RWPE2 (cell line): ENCODE data around the gene ZFHX3.

Experiments used
- ATAC-seq: fragments of 200-7000 bp; cut with Tn5 transposase; 3 replicates; pipeline ENCODE4 v1.9.1; 2021; ENCODE audit warnings: low read depth
- DNase-seq: peaks from one replicate; pipeline ENCODE4 v3.0.0-alpha.2; 2020; ENCODE audit warnings: low spot score
- H3K27ac ChIP-seq: fragments of 450-650 bp; 2 replicates; pipeline ENCODE4 v1.5.1; 2017; ENCODE audit warnings: mild to moderate bottlenecking; ENCODE audit not compliant: poor library complexity, severe bottlenecking
- H3K27me3 ChIP-seq: fragments of 250-450 bp; sonication (Bioruptor Pico); 2 replicates; pipeline ENCODE4 v1.5.1; 2021; ENCODE audit warnings: mild to moderate bottlenecking, moderate library complexity; ENCODE audit not compliant: insufficient read depth, poor library complexity, severe bottlenecking
- H3K36me3 ChIP-seq: fragments of 250-450 bp; sonication (Bioruptor Pico); 2 replicates; pipeline ENCODE4 v1.5.1; 2020; ENCODE audit warnings: low read depth, mild to moderate bottlenecking, moderate library complexity
- H3K4me1 ChIP-seq: fragments of 250-450 bp; sonication (Bioruptor Pico); 2 replicates; pipeline ENCODE4 v1.5.1; 2021; ENCODE audit warnings: mild to moderate bottlenecking, moderate library complexity; ENCODE audit not compliant: insufficient read depth, poor library complexity, severe bottlenecking
- H3K4me3 ChIP-seq: fragments of 250-450 bp; sonication (Bioruptor Pico); 2 replicates; pipeline ENCODE4 v1.5.1; 2021; ENCODE audit warnings: mild to moderate bottlenecking, moderate library complexity; ENCODE audit not compliant: severe bottlenecking
- H3K9me3 ChIP-seq: fragments of 250-450 bp; sonication (Bioruptor Pico); 2 replicates; pipeline ENCODE4 v1.5.1; 2021; ENCODE audit warnings: mild to moderate bottlenecking, moderate library complexity; ENCODE audit not compliant: severe bottlenecking
- CTCF ChIP-seq: fragments of 450-650 bp; IDR thresholded peaks from one replicate; pipeline ENCODE4 v1.5.1; 2017; ENCODE audit warnings: mild to moderate bottlenecking, moderate library complexity; ENCODE audit not compliant: poor library complexity, severe bottlenecking

ZFHX3 gene

GRCh38 chr16:72846594-72846993 is 201.3 kb downstream of the ZFHX3 start:
- DNase-seq = no peak

GRCh38 chr16:72845322-72846020 is 202.5 kb downstream of the ZFHX3 start:
- no peak for TF ChIP-seq CTCF
- no peak for ATAC-seq
- Histone ChIP-seq H3K27me3 (no peaks in the 10 kb centered on the region), H3K4me3 (no peak overlapping the region), H3K9me3 (no peaks in the 10 kb centered on the region), H3K4me1 (peaks cover 10% of the 10 kb centered on the region), H3K36me3 (no peaks in the 10 kb centered on the region), H3K27ac (no peak overlapping the region)
- DNase-seq = no peak

More at GRCh38 chr16:72846594-72846993, 201.3 kb downstream of the ZFHX3 start:
- Histone ChIP-seq H3K27me3 (no peaks in the 10 kb centered on the region), H3K4me3 (no peak overlapping the region), H3K27ac (no peak overlapping the region), H3K4me1 (peaks cover 10% of the 10 kb centered on the region), H3K36me3 (no peaks in the 10 kb centered on the region), H3K9me3 (no peaks in the 10 kb centered on the region)
- ATAC-seq = no peak
- TF ChIP-seq CTCF = no peak

GRCh38 chr16:72844225-72844920 is 203.6 kb downstream of the ZFHX3 start:
- Histone ChIP-seq H3K4me1 (peaks cover 8% of the 10 kb centered on the region), H3K36me3 (no peaks in the 10 kb centered on the region), H3K9me3 (no peaks in the 10 kb centered on the region), H3K27ac (no peak overlapping the region), H3K4me3 (no peak overlapping the region), H3K27me3 (no peaks in the 10 kb centered on the region)
- ATAC-seq (no peak), DNase-seq (no peak)
- TF ChIP-seq CTCF = no peak

GRCh38 chr16:72841506-72841905 is 206.4 kb downstream of the ZFHX3 start:
- Histone ChIP-seq H3K27me3 (no peaks in the 10 kb centered on the region), H3K4me1 (no peaks in the 10 kb centered on the region), H3K9me3 (no peaks in the 10 kb centered on the region), H3K36me3 (no peaks in the 10 kb centered on the region), H3K27ac (no peak overlapping the region), H3K4me3 (no peak overlapping the region)
- no peak for DNase-seq
- TF ChIP-seq CTCF = no peak
- ATAC-seq = no peak
